Activated CD8-positive, alpha-beta T cell treated with anti-CD3 and anti-CD28 coated beads for 36 hours (primary cell): Measurements from ENCODE around the gene CLIC6. TPM values are rescaled to one million over a fixed set of nuclear protein-coding genes. Genes with fewer than 3 reads are reported as not detected.

Experiments
- ATAC-seq: fragments of 200-7000 bp; cut with Tn5 transposase; one replicate; pipeline ENCODE4 v1.10.0; 2021; ENCODE audit warnings: mild to moderate bottlenecking, moderate library complexity
- CTCF ChIA-PET: fragments of 350-600 bp; sonication (Branson Sonifier 250); formaldehyde crosslinking; loops from one replicate; lab custom pipeline; 2021; ENCODE audit warnings: antibody characterized with exemption; lab: Charles Lee
- POLR2A ChIA-PET: fragments of 350-600 bp; sonication (Branson Sonifier 250); formaldehyde crosslinking; loops from one replicate; lab custom pipeline; 2021; ENCODE audit warnings: antibody characterized with exemption; lab: Charles Lee
- DNase-seq: peaks from one replicate; pipeline ENCODE4 v3.0.0-alpha.2; 2020
- H3K27ac Mint-ChIP-seq: one replicate; pipeline ENCODE4 v1.8.0; 2021; ENCODE audit warnings: mild to moderate bottlenecking, mixed read lengths
- H3K27me3 Mint-ChIP-seq: one replicate; pipeline ENCODE4 v1.8.0; 2021; ENCODE audit warnings: mixed read lengths
- H3K36me3 Mint-ChIP-seq: one replicate; pipeline ENCODE4 v1.8.0; 2021; ENCODE audit warnings: low read depth, mixed read lengths
- H3K4me1 Mint-ChIP-seq: one replicate; pipeline ENCODE4 v1.8.0; 2021; ENCODE audit warnings: low read depth, mixed read lengths
- H3K4me3 Mint-ChIP-seq: one replicate; pipeline ENCODE4 v1.8.0; 2021; ENCODE audit warnings: mild to moderate bottlenecking, moderate library complexity, mixed read lengths
- H3K9me3 Mint-ChIP-seq: one replicate; pipeline ENCODE4 v1.8.0; 2021; ENCODE audit warnings: mixed read lengths
- CTCF ChIP-seq: fragments of 200-600 bp; IDR thresholded peaks from one replicate; pipeline ENCODE4 v1.8.0; 2022; ENCODE audit warnings: antibody characterized with exemption, mild to moderate bottlenecking
- intact Hi-C: fragments of 100-400 bp; cut with micrococcal nuclease; formaldehyde crosslinking; loops from one replicate; pipeline ENCODE4 v1.10.0; 2022
- total RNA-seq, 2 experiments: library from RNA; stranded (reverse); gene quantifications; one replicate each; pipeline ENCODE4 v1.2.3, GENCODE V29; 2021

The CLIC6 gene
- total RNA-seq, 2 experiments from 2014 or later = 0.54 to 0.58 TPM

GRCh38 chr21:34693192-34693810 is 24.5 kb downstream of the CLIC6 start:
- H3K9me3 Mint-ChIP-seq = no peaks in the 10 kb centered on the region
- H3K36me3 Mint-ChIP-seq = no peaks in the 10 kb centered on the region
- H3K27me3 Mint-ChIP-seq = peaks cover 7% of the 10 kb centered on the region
- peak; percentile 87 for TF ChIP-seq CTCF
- ChIA-PET CTCF (interaction anchor here (0.6 to 2.8 kb wide), 53 partner anchors 8 to 1335 kb away, joined by 3 to 25 read pairs (median 4); no protein-coding TSS in a partner anchor), POLR2A (interaction anchor here (0.6 kb wide), 1 partner anchor 1347 kb away, joined by 3 read pairs; no protein-coding TSS in a partner anchor)
- intact Hi-C loops = no loop called here
- H3K27ac Mint-ChIP-seq = no peak overlapping the region
- DNase-seq (peak; percentile 68), ATAC-seq (peak; percentile 39)
- H3K4me3 Mint-ChIP-seq = no peak overlapping the region
- peaks cover 6% of the 10 kb centered on the region for H3K4me1 Mint-ChIP-seq

GRCh38 chr21:34695434-34695833 is 26.6 kb downstream of the CLIC6 start:
- H3K27me3 Mint-ChIP-seq = peaks cover under 1% of the 10 kb centered on the region
- no peak for ATAC-seq

GRCh38 chr21:34696121-34696520 is 27.3 kb downstream of the CLIC6 start:
- no peaks in the 10 kb centered on the region for H3K9me3 Mint-ChIP-seq
- ATAC-seq (no peak), DNase-seq (no peak)
- H3K27me3 Mint-ChIP-seq = no peaks in the 10 kb centered on the region
- ChIA-PET POLR2A (interaction anchor here (1.1 kb wide), 1 partner anchor 8 kb away, joined by 3 read pairs; no protein-coding TSS in a partner anchor), CTCF (interaction anchor here (1.3 to 1.5 kb wide), 4 partner anchors 9 to 49 kb away, joined by 3 read pairs; no protein-coding TSS in a partner anchor)
- no peaks in the 10 kb centered on the region for H3K36me3 Mint-ChIP-seq
- H3K4me1 Mint-ChIP-seq = peaks cover 6% of the 10 kb centered on the region
- no peak overlapping the region for H3K27ac Mint-ChIP-seq
- intact Hi-C loops = no loop called here
- H3K4me3 Mint-ChIP-seq = no peak overlapping the region
- no peak for TF ChIP-seq CTCF

More at GRCh38 chr21:34695434-34695833, 26.6 kb downstream of the CLIC6 start:
- Mint-ChIP-seq H3K9me3 (no peaks in the 10 kb centered on the region), H3K4me3 (no peak overlapping the region), H3K27ac (no peak overlapping the region), H3K36me3 (no peaks in the 10 kb centered on the region), H3K4me1 (peaks cover 6% of the 10 kb centered on the region)
- DNase-seq = no peak
- POLR2A ChIA-PET = interaction anchor here (1.1 kb wide), 1 partner anchor 9 kb away, joined by 3 read pairs; no protein-coding TSS in a partner anchor
- no peak for TF ChIP-seq CTCF
- intact Hi-C loops = no loop called here
- CTCF ChIA-PET = interaction anchor here (1.0 to 1.5 kb wide), 5 partner anchors 8 to 50 kb away, joined by 3 read pairs; no protein-coding TSS in a partner anchor

GRCh38 chr21:34697826-34698225 is 29.0 kb downstream of the CLIC6 start:
- ChIA-PET CTCF (no interaction called here), POLR2A (no interaction called here)
- Mint-ChIP-seq H3K36me3 (no peaks in the 10 kb centered on the region), H3K4me3 (no peak overlapping the region), H3K27me3 (no peaks in the 10 kb centered on the region), H3K4me1 (peaks cover 6% of the 10 kb centered on the region), H3K27ac (no peak overlapping the region), H3K9me3 (no peaks in the 10 kb centered on the region)
- no peak for TF ChIP-seq CTCF
- intact Hi-C loops = no loop called here
- DNase-seq = no peak
- ATAC-seq = no peak
